Amniotic stem cell (primary cell): Measurements from ENCODE around the gene MEIS1.
A peak's percentile ranks its signal among the peaks of the same experiment; 100 is the strongest.

ENCODE experiments used
- DNase-seq: peaks from one replicate; lab custom pipeline; 2025; lab: John Stamatoyannopoulos, UW

The MEIS1 gene

GRCh38 chr2:66431846-66432587, 2.9 kb upstream of the MEIS1 start:
- DNase-seq = no peak

- DNase-seq = peak; percentile 91
These were observed 1.9 kb upstream of the MEIS1 start for GRCh38 chr2:66432801-66433694.

DNA sequence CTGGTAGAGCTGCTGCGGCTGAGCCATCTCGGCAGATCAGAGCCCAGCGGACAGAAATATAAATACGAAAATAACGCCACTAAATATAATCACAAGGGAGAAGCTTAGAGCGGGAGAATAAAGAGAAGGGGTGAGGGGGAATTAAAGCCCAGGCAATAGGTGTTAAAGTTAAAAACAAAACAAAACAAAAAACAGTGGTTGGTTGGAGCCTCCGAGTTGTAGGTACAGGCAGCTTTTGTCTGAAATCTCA, 1.3 kb upstream of the MEIS1 start:
- DNase-seq = no peak

DNA sequence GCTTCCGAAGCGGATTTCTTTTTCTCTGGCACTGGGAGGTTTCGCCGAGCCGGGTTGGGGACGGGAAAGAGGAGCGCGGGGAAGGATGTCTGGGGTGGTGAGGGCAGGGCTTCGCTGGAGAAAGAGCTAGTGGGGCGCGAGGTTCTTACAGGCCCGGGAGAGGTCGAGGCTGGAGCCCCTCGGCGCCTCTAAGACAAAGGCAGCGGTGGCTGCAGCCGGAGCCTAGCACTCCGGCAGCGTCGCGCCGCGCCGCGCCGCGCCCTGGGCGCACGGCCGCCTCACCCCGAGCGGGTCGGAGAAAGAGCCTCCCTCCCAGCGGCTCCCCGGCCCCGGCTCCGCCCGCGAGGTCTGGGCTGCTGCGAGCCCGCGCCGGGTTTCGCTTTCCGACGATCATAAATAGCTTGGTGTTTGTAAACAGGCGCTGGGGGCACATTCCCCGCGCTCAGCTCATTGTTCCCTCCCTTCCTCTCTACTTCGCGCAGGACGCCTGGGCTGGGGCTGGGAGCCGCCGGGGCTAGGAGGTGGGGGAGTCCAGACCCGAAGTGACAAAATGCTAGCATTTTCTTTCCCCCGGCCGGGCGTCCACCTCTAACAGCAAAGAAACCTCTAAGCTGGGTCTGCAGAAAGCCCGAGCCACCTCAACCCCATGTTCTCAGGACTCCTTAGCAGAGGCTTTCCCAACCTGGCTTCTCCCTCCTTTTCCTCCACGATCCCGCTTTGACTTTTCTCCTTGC, 813 bp upstream of the MEIS1 start:
- DNase-seq = peak; percentile 46

DNA sequence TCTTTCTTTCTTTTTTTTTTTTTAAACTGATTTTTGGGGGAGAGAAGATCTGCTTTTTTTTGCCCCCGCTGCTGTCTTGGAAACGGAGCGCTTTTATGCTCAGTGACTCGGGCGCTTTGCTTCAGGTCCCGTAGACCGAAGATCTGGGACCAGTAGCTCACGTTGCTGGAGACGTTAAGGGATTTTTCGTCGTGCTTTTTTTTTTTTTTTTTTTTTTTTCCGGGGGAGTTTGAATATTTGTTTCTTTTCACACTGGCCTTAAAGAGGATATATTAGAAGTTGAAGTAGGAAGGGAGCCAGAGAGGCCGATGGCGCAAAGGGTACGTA, 587 bp downstream of the MEIS1 start:
- DNase-seq = no peak

GRCh38 chr2:66435963-66436362, 1.0 kb downstream of the MEIS1 start:
- DNase-seq = no peak

GRCh38 chr2:66436581-66437001, 1.7 kb downstream of the MEIS1 start:
- DNase-seq = no peak

- no peak for DNase-seq
These were observed 2.3 kb downstream of the MEIS1 start for GRCh38 chr2:66437109-66437690.

DNA sequence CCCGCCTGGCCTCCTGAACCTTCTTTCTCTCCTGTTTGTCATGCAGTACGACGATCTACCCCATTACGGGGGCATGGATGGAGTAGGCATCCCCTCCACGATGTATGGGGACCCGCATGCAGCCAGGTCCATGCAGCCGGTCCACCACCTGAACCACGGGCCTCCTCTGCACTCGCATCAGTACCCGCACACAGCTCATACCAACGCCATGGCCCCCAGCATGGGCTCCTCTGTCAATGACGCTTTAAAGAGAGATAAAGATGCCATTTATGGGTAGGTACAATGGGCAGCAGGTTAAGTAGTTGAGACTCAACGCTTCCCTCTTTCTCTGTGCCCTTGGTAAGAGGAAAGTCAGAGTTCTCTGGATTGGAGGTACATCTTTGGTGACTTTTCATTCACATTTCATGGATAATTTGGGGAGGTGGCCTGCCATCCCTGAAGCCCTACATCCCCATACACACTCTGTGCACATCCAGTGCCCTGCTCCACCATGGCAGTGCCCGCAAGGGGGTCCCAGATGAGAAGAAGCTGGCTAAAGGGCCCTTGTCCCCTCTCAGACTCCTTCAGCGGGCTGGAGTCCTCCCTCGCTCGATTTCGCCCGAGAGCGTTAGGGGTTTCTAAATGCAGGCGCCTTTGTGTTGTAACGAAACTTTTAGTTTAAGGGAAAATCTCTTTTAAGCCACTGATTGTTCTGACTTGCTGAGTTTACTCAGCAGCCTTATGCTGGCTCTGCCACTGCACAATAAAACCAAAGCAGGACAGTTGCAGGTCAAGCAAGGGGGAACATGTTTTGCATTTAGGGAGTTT, 3.0 kb downstream of the MEIS1 start:
- DNase-seq = no peak

DNA sequence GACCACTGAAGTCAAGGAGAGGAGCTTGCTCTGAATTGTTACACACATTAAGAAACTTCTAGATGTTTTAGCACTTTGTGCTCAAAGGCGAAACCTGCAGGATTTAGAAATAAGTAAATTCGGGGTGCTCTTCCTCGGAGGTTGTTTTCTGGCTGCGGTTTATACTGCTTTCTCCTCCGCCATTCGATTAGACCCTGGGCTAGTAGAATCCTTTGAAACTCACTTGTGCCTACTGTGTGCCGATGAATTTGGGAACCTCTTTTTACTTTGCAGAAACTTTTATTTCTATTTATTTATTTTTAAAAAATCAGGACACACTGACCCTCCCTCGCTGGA, 3.5 kb downstream of the MEIS1 start:
- DNase-seq = no peak

DNA sequence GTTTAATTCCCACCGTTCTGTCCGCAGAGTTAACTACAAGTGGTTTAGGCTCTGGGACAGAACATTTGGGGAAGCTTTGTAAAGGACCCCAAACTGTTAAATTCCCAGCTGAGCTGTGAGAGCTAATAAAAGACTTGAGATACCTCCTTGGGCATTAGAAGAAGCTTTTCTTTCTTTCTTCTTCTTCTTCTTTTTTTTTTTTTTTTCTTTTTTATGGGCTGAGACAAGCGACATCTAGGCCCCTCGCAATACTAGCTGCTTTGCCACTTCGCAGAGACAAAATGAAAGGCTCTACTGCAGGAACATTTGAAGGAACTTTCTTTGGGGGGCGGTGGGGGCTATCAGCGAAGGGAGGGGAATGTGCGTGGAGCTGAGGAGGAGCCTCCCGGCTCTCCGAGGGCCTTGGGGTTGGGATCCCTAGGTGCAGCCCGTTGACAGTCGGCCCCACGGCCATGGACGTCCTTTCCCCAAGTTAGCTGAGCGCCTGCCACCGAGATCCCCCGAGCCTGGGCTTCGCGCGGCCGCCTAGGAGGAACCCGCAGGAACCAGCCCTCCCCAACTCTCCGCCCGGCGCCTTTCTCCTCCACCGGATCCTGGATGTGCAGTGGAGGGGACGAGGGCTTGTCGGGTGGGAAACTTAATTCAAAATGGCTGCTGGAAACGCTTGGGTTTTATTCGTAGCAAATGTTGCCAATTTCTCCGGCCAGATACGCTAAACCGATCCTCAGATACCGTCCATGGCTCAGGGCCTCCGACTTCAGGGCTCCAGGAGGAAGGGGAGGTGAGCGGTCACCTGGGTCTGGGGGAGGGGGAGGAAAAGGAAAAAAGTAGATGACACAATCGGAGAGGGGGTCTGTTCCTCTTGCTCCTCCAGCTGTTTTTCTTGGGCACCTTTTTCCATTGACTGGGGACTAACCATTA, 4.2 kb downstream of the MEIS1 start:
- no peak for DNase-seq

DNA sequence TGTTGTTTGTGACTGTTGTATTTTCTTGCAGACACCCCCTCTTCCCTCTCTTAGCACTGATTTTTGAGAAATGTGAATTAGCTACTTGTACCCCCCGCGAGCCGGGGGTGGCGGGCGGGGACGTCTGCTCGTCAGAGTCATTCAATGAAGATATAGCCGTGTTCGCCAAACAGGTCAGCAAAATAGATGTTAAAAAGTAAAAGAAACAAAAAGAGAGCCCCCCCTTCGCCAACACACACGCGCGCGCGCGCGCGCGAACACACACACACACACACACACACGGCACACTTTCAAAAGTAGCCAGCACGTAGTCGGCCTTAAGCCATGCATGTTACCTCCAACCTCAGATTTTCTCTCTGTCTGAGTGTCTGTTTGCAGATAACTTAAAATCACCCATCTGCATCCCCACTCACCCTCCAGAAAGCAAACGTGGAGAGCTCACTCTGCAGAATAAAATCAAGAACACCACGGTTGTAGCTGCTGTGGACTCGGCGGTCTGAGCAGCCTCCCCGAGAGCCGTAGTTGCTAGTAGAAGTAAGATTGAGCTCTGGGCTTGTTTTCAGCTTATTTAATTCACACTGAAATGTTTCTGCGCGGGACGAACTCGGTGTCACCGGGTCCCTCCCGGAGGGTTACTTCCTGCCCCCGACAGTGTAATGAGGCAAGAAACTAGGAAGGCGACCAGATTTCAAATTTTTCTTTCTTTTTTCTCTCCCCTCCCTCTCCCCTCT, 5.1 kb downstream of the MEIS1 start:
- no peak for DNase-seq

DNA sequence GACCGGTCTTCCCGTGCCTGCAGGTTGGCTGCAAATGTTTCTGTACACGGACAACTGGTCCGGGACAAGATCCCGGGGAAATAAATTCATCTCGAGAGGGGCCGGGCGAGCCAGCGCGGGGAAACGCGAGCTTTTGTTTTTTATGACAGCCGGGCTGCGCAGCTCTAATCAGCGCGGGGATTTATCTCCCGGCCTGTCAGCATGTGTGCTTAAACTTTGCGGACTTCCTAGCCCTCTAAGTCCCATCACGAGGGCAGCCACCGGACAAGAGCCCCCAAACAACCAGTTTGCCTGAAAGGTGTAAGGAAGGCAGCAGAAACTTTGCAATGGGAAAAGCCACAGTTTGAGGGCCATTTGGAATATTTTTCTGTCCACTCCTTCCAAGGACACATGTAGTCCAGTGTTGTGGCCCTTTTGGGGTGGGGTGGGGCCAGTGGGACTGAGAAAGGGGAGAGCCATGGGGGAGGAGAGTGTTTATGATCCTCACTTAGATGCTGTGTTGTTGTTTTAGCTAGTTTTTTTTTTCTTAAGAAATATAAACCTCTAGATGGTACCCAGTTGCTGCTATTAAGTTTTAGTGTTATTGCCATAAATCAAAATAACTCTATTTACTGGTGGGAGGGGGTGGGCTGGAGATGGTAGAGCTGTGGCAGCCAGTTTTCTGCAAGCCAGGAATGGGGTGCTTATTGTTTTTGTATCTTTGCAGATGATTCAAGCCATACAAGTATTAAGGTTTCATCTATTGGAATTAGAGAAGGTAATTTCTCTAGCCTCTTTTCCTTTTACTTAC, 6.0 kb downstream of the MEIS1 start:
- DNase-seq = no peak

DNA sequence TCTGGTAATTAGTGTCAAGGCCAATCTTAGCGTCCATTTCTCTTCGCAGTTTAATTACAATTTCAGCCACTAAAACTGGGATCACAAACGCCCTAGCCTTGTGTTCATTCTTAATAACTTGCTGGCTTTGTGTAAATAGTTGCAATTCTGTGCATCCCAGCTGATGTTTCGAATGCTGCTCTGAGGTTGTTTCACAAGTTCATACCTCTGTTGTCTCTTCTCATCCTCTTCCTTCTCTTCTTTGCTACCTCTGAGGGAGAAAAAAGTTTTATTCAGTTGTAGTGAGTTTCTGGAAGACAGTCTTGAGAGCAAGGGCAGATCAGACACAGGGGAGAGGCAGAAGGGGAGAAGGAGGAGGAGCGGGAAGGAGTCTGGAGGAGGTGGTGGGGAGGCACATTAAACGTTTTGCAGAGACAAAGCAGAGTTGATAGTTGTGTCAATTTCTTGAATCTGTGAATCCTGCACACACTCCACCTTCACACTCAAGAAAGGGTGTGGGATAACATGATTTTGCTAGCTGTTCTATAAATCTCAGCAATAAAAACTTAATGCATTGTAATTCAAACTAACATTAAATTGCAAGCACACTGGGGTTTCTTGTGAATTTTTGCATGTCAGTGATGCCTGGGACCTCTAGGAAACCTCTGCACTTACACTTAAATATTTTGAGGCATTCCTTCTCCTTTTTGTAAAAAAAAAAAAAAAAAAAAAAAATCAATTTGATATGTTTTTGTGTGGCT, 6.8 kb downstream of the MEIS1 start:
- DNase-seq = no peak

GRCh38 chr2:66442516-66443185, 7.7 kb downstream of the MEIS1 start:
- no peak for DNase-seq

DNA sequence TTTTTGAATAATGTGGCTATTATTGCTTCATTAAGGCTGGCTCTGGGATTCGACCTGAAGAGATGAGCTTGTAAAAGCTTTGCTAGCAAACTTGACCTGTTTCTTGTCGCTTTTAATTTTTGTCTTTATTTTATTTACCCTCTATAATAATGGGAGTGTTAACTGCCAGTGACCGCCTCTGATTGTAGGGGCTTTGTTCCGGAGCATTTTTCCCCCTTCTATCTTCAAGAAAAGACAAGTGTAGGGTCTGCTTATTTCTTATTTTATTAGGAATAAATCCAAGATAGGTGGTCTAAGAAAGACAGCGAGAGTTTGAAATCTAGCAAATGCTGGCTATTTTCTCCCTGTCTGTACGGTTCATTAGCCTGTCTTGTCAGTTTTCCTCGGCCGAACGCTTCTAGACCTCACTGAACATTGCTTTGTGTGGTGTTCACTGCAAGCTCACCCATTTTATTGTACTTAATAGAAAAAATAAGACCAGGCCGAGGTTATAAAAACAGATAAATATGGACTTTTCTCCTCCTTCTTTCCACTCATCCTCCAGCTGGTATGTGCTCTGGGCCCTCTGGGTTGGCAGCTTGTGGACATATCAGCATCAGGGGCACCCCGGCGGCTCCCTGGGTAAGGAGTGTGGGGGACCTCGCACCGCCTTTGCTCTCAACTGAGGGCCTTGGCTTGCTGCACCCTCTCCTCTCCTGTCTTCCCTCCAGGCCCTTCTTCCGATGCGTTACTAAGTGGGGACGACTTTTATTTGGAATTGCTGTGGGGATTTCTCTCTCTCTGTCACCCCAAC, 8.5 kb downstream of the MEIS1 start:
- no peak for DNase-seq
